Stimulated activated CD8-positive, alpha-beta memory T cell treated with anti-CD3 and anti-CD28 coated beads, Interleukin-2, amount 100 ng/mL, for 48 hours (primary cell): ENCODE measurements around the gene SBF2.
"Not testable (repeated sequence)": the region's sequence is repeated elsewhere in the genome, so short reads cannot be mapped to it uniquely, and the experiment has no call there.

Experiments used
- DNase-seq, 2 donors: peaks; one replicate each; pipeline ENCODE4 v3.0.0-alpha.2; 2020; ENCODE audit warnings: low read depth in 2 of 2

The SBF2 gene

GRCh38 chr11:9956483-9956882 is 337.5 kb downstream of the SBF2 start:
- DNase-seq: no peak

- DNase-seq: no peak
Measured at GRCh38 chr11:9955391-9955790, 338.6 kb downstream of the SBF2 start.

GRCh38 chr11:9953994-9954626 is 339.9 kb downstream of the SBF2 start:
- DNase-seq: no peak

- DNase-seq: no peak
Measured at GRCh38 chr11:9952511-9953196, 341.4 kb downstream of the SBF2 start.

- no peak for DNase-seq
Measured at GRCh38 chr11:9951807-9952206, 342.2 kb downstream of the SBF2 start.

GRCh38 chr11:9950462-9950861 is 343.6 kb downstream of the SBF2 start:
- DNase-seq: no peak

GRCh38 chr11:9947231-9947864 is 346.7 kb downstream of the SBF2 start:
- DNase-seq: no peak

- DNase-seq: not testable (repeated sequence)
Measured at GRCh38 chr11:9945680-9946079, 348.3 kb downstream of the SBF2 start.

- no peak for DNase-seq
Measured at GRCh38 chr11:9943386-9944110, 350.5 kb downstream of the SBF2 start.

- no peak for DNase-seq
Measured at GRCh38 chr11:9941991-9942390, 352.0 kb downstream of the SBF2 start.

GRCh38 chr11:9939150-9939549 is 354.9 kb downstream of the SBF2 start:
- DNase-seq: not testable (repeated sequence)

GRCh38 chr11:9936754-9937153 is 357.3 kb downstream of the SBF2 start:
- no peak for DNase-seq

- not testable (repeated sequence) for DNase-seq
Measured at GRCh38 chr11:9932843-9933242, 361.2 kb downstream of the SBF2 start.

GRCh38 chr11:9930562-9931331 is 363.3 kb downstream of the SBF2 start:
- not testable (repeated sequence) for DNase-seq

- DNase-seq: no peak
Measured at GRCh38 chr11:9927670-9928069, 366.3 kb downstream of the SBF2 start.

GRCh38 chr11:9923280-9923679 is 370.7 kb downstream of the SBF2 start:
- DNase-seq: no peak

- no peak for DNase-seq
Measured at GRCh38 chr11:9922806-9923205, 371.2 kb downstream of the SBF2 start.

GRCh38 chr11:9916480-9916879 is 377.5 kb downstream of the SBF2 start:
- no peak for DNase-seq

GRCh38 chr11:9914064-9914463 is 380.0 kb downstream of the SBF2 start:
- DNase-seq: no peak

GRCh38 chr11:9905960-9906791 is 387.8 kb downstream of the SBF2 start:
- DNase-seq: no peak

- DNase-seq: no peak
Measured at GRCh38 chr11:9905501-9905951, 388.5 kb downstream of the SBF2 start.
